ENCODE results near the gene TYW5.

TYW5 gene, protein sequence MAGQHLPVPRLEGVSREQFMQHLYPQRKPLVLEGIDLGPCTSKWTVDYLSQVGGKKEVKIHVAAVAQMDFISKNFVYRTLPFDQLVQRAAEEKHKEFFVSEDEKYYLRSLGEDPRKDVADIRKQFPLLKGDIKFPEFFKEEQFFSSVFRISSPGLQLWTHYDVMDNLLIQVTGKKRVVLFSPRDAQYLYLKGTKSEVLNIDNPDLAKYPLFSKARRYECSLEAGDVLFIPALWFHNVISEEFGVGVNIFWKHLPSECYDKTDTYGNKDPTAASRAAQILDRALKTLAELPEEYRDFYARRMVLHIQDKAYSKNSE

DNA sequence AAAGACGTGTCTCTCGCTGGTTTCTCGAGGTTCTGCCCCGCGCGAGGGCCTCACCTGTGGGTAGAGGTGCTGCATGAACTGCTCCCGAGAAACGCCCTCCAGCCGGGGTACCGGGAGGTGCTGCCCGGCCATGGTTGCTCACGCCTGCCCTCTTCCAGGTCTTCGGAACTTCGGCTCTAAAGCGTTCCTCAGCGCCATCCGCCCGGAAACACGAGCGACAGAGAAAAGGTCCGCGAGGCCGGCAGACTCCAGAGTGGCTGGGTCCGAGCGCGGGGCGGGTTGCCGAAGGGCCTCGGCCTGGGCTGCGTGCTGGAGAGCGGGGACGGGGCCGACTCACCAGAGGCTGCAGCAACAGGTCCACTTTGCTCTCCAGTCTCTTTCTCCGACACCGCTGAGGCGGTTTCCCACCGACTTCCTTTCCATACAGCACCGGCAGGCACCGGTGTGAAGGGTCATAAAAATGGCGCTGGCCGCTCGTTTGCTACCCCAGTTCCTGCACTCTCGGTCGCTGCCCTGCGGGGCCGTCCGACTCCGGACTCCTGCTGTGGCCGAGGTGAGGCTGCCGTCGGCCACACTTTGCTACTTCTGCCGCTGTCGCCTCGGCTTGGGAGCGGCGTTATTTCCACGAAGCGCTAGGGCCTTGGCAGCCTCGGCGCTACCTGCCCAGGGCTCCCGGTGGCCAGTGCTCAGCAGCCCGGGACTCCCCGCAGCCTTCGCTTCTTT is at the start of gene TYW5, which contains the start of gene MAIP1:
Gene TYW5 (minus strand): TSS at position 153 of the 723 bp plus-strand sequence. CDS start 21 bp downstream, at position 132.
Gene MAIP1 (plus strand): TSS at position 244 of the 723 bp plus-strand sequence. CDS start 217 bp downstream, at position 461.
- DNase-seq: peak; percentile 97

DNA sequence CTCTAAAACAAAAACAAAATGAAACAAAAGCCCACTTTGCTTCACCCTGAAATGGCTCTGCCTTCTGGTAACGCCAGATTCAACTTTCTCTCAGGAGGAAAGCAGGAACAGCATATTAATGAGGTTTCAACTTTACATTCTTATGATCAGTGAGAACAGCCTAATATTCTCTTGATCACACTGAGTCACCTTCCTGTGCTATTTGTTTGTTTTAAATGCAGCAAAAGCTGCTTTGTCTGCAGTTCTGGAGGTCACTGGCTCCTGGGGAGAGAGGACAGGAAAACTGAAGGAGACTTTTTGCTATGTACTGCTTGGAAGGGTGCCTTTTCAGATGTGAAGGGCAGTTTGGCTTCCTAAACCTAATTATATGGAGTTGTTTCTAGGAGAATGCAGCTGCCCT is 48.2 kb upstream of the TYW5 start:
- DNase-seq: no peak

DNA sequence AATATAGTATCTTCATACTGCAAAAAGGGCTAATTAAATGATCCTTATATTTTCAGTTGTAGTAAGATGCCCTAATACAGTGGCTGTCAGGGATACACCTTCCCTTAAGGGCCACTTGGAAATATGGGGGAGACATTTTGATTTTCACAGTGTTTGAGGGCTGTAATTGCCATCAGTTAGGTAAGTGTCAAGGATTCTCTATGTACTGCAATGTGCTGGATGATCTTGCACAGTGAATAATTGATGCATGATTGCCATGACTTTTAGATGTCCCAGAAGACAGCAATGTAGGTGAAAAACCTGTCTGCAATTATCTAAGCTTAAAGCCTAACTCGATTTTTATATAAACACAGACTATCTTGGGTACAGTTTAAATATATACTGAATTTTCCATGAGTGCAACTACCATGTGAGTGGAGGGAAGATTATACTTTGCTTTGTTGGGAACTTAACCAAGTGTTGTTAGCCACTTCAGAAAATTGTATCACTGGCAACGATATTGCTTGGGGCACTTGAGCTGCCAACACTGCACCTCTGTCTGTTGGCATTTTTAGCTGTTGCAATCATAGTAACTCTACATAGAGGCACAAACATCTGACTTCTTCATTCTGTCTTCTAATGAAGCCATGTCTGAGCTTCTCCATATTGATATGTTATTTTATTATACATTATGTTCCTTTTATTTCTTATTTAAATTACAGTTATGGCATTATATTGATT is 45.3 kb upstream of the TYW5 start:
- no peak for DNase-seq

DNA sequence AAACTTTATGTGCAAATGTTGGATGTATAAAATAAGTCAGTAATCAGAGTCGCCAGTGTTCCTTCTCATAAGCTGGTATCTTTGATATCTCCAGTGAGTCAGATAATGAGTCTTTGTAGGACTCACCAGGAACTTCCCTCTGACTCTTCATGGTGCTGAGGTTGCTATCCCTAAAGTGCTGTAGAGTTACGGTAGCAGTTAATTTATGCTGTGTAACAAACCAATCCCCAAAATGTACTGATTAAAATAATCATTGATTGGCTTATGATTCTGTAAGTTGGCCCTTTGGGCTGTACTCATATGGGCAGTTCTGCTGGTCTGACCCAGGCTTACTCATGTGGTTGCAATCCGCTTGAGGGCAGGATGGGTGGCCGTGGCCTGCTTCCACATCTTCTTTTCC is 43.9 kb upstream of the TYW5 start:
- DNase-seq: no peak

DNA sequence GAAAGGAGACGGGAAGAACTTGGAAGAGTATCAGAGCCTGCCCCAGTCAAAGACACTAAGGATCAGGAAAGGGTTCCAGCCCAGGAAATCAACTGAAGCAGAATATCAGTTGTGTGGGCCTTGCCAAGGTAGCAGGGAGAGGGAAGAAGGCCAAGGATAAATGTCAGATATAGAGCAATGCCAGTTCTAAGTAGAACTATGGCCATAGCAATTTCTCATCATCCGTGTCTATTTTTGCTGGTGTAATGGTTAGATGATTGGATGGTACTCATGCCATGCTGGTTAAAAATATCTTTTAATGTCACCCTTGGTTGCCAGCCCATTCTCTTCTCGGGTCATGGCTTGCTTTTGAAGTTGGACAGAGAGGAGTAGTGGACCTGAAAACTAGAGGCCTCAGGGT is 42.0 kb upstream of the TYW5 start:
- DNase-seq: no peak

DNA sequence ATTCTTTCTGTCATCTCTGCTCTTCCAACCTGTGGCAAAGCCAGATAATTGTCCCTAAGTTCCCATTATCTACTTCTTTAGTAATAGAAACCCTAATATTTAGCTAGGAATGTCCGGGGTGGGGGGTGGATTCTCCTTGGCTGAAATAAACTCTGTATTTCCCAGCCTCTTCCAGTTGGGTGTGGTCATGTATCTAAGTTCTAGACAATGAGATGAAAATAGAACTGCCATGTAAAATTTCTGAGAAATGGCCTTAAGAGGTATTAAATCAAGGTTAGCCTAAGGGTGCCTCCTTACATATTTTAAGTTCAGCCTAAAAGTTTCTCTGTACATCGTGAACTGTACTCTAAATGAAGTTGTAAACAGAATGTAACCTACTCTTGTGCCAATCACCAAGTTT is 39.6 kb upstream of the TYW5 start:
- DNase-seq: no peak

DNA sequence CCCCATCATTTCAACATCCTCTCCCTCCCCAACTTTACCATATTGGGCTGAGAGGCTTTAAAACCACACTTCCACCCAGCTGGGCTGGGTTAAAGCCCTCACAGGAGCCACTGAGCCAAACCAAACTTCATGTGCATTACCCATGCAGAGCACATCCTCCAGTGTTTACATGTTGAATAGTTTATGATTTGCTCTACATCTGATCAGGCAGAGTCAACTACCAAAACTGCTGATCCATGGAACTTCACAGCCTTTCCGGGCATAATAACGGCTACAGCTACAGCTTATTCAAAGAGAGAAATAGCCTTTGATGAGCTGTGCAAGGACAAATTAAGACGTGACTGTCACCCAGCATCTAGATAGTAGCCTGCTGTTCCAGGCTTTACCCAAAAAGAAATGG is 39.1 kb upstream of the TYW5 start:
- no peak for DNase-seq

DNA sequence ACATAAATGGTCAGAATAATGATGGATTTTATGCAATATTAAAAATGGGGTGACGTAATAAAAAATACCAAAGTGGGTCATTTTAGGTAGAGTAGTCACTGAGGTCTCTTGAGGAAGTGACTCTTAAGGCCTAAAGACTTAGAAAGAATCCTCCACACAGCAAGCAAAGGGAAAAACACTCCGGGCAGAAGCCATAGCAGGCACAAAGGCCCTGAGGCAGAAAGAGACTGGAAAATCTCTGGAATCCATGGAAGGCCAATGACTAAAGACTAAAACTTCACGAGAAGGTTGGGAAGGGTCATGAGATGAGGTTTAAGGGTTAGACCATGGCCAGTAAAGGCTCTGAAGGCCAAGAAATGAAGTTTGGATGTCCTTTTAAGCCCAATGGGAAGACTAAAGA is 37.0 kb upstream of the TYW5 start:
- DNase-seq: no peak

DNA sequence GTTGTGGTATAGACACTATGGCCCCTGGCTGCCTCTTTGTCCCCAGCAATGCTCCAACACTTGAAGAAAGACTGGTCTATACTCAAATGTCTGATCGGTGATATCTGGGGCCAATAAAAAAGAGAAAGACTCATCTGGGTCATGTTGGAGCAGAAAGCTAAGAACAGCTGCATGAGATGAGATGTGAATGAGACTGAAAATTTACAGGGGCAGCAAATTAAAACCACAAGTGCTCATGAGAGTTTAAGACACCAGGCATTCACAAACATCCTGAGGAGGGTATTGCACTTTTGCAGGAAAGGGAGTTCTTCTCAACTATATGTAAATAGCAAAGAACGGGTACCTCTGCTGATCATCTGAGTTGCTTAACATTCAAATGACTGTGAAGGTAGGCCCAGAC is 36.4 kb upstream of the TYW5 start:
- no peak for DNase-seq

DNA sequence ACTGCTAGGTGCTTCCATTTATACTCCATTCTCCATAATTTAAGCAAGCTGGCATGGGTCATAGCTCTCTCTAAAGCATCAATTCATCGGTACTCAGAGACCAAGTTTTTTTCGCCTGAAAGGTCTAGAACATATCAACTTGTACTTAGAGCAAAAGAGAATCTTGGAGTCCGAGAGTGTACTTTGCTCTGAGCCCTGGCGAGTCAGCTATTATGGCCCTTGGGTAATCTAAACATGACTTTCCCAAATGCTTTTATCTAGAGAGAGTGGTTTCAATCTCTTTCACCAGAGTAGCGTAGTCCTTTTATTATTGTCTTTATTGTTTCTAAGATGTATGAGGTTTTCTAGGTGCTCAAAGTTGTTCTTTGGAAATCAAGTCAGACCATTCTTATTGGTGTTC is 34.5 kb upstream of the TYW5 start:
- DNase-seq: no peak

DNA sequence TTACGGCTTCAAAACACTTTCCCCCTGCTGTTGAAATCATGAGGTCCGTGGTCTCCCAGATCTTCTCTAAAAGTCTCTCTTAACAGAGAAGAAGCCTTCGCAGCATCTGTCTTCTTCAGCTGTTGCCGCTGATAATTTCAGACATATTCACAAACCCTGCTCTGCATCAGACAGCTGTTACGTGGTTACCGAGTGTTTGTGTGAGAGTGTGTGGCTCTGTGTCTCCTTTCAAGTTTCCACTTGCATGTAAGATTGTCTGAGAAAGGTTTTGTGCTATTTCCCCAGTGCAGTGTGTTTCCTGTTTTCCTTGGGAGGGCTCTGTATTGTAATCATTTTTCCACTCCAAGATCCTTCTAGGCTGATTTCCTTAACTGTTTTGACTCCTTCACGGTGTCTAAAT is 32.9 kb upstream of the TYW5 start:
- no peak for DNase-seq

DNA sequence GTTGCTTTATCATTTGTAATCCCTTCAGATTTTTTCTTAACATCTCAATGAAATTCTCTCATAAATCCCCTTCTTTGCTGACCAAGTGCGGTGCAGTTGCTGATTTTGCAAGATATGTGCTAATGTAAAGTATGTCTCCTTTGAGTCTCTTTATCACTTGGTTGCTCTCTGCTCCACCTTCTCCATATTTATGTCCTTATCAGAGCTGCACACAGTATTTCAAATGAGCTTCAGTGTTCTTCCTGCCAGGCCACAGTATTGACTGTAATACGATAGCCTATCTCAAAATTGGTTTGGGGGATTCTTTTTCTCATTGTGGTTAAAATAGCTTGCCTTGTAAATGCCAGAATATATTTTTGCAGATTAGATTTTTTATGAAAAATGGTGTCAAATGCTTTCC is 32.3 kb upstream of the TYW5 start:
- DNase-seq: no peak

DNA sequence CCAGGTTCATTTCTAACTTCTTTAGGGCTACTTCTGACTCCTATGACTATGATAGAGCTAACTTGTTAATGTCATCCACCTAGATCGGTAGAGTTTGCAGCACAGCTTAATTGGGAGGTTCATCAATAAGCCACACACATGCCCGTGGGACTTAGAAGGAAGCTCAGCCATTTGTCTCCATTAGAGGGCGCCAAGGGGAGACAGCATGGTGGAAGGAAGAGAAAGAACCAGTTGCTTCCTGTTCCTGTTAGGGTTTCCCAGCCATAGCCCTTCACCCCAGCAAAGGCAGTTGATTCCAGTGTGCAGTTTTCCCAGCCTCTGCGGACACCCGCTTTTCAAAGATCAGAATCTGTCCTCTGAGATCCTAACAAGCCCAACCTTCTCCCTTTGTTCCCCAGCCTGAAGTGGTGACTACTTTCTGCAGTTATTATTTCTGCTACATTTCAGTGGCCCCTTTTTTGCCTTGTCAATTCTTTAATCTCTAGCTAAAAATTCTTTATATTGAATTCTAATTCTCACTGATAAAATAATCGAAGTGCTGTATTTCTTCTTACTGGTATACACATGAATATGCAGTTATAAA is 30.4 kb upstream of the TYW5 start:
- peak; percentile 24 for DNase-seq

DNA sequence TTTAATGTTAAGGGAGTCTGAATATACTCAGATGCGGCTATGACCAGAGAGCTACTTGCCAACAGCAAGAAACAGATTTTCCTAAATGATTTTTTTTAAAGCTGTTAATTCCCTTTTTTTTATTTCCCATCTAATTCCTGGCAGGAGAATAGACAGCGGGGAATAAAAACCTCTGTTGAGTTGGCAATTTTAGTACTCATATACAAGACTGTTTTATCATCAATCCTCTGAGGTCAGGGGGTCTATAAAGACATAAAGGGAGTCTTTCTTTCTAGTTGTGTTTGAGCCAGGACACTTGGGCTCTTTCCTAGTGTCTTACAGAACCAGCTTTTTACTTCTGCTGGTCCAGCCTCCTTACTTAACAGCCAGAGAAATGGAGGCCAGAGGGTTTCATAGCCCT is 29.5 kb upstream of the TYW5 start:
- DNase-seq: no peak

DNA sequence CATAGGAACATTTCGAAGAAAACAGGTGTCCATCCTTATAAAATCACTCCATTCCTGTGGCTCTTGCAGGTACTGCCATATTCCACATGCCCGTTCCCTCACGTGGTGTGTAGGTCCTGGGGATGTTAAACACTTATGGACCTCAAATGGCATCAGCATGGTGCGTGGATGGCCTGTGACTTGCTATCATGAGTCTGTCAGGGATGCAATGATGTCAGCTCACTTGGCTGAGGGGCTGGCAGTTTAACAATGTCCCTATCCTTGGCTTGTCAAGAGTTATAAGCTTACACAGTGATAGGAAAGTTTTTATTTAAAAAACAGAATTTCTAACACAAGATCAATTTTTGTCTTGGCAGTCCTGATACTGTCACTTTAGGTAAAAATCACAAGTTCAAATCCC is 28.9 kb upstream of the TYW5 start:
- no peak for DNase-seq

DNA sequence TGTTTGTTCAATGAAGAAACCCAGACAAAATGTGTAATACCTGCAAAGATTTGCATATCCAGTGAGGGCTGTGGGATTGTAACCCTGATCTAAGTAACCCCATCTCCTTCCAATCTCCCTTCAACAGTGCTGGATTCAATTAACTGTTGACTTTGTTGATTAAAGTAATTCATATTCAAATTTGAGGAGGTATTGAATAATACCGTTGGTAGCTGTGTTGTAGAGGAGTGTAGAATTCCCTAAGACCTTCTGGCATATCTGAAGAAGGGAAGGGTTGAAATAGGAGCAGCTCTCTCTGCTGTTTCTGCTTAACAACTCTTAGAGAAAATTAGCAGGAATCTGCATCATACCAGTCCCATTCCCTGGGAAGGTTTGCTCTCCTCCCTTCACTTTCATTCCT is 28.2 kb upstream of the TYW5 start:
- no peak for DNase-seq

DNA sequence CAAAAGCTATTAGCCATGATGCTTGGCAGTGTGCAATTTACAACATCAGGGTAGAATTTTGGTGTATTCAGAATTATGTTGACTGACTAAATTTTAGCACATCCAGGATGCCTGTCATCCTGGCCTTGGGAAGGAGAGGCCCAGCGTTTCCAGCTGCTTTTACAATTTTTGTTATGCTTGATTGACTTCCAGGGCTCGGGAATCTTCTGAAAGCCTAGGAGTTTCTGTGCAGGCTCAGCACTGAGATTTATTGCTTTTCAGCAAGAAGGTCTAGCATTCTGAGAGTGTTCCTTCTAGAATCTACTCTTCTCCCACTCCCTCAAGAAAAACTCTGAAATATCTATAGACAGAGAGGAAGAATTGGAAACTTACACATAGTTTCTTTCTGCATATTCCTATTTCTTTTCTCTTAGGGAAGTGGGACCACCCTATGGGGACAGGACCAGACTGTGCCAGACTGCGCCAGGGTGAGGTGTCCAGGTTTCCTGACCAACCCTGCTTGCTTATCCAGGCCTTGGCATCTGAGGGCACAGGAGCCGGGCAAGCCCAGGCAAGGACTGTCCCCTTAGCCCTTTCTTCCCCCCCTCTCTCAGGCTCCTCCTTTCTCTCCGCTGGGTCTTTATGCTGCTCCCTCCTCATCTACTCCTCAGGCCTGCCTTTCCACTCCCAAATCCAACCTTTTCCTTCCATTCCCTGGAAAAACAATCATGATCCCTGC is 27.0 kb upstream of the TYW5 start:
- DNase-seq: no peak

DNA sequence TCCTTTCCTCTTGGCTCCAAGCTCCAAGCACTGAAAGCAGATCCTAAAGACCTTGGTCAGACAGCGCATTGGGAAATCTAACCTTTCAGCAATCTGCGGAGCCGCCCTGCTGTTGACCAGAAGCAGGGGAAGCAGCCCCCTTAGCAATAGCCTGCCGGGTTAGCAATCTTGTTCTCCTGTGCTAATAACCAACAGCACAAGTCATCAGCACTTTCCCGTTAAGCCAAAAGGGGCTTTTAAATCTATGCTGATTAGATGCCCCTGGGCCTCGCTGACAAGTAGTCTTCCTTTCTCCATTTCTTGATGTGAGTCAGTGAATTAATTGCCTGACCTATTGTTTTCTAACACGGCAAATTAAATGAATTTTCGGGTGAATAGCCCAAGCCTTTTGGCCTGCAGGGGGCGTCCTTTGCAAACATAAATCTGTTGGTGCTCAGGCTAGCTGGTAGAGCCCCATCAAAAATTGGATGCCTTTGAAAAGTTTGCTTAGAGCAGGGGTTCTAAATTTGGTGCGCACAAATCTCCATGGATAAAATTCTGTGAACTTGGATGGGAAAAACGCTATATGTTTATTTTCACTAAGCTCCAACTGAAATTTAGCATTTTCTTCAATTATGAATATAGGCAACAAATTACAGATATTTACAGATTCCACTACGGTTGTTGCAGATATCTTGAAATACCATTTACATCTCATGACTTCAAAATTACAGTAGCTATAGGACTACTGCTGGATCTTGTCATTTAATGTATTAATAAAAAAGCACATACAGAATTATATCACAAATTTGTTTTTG is 24.7 kb upstream of the TYW5 start:
- peak; percentile 81 for DNase-seq

DNA sequence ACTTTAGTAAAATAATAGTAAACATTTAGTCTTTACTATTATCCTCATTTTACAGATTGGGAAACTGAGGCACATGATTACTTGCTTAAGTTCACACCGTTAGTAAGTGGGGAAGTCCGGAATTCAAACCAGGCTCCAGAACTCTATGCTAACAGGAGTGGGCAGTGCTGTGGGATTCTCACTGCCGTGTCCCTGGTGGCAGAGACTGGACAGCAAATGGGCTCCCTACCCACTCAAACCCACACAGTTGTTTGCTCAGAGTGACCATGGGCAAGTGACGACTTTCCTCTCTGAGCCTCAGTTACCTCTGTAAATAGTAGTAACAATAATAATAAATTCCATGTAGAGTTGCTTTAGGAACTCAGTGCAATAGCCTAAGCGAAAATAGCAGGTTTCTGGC is 24.1 kb upstream of the TYW5 start:
- no peak for DNase-seq

DNA sequence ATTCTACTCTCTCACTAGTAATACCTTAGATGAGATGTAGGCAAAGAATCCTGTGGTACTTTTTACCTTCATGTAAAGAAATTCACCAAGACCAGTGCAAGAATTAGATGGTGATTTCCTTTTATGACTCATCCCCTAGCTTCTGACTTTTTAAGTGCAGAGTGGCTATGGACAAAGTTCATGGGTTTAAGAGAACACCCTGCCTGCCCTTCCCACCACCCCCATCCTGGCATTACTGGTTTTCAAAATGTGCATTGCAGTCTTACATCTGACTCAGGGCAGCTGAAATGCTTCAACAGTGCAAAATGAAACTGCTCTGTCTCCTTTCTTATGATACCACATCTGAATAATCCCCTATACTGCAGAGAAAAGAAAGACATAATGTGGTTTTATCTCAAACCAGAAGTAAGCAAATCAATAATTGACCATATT is 22.7 kb upstream of the TYW5 start:
- no peak for DNase-seq

DNA sequence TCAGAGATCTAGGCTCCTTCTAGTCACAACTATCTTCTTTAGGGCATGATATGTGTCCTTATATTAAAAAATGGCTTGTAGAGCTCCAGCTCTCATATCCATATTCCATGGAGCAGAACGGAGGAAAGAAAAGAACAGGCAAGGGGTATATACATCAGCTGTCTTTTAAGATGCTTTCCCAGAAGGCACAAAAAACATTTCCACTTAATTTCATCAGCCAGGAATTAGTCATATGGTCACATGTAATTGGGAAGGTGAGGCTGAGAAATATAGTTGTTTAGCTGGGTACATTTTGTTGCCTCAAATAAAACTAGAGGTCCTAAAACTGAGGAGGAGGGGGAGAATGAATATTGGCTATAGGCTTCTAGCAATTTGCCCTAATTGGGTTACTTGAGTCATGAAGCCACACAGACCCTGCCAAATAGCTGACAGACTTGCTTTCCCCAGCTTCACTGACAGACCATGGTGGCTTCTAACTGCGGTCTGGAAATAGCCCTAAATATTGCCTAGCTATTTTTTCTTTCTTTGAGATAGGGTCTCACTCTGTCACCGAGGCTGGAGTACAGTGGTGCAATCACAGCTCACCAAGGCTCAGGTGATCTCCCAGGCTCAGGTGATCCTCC is 20.1 kb upstream of the TYW5 start:
- DNase-seq: no peak
